OCI-LY7 (cell line): ENCODE measurements around the gene SDHD. TPM values are rescaled to one million over a fixed set of nuclear protein-coding genes. Genes with fewer than 3 reads are reported as not detected.

ENCODE experiments used
- BruUV-seq: library from RNA; stranded (reverse); fragments of 400-500 nt; replicated peaks from 2 replicates; lab custom pipeline; 2021; lab: Mats Ljungman, UMichigan
- CTCF ChIA-PET: fragments of 300-600 bp; sonication (Branson Sonifier 250); formaldehyde crosslinking; loops from one replicate; lab custom pipeline; 2022; ENCODE audit warnings: antibody characterized with exemption; ENCODE audit not compliant: unreplicated experiment; lab: Charles Lee
- POLR2A ChIA-PET: fragments of 300-600 bp; sonication (Branson Sonifier 250); formaldehyde crosslinking; loops from one replicate; lab custom pipeline; 2022; ENCODE audit warnings: antibody characterized with exemption; lab: Charles Lee
- DNase-seq: peaks from one replicate; pipeline ENCODE4 v3.0.0-alpha.2; 2015; ENCODE audit warnings: low spot score
- H2AFZ ChIP-seq: fragments of 200-600 bp; sonication (generic), shearing (Covaris generic); 2 replicates; pipeline ENCODE4 v1.6.1; 2014; ENCODE audit warnings: mild to moderate bottlenecking, antibody characterized with exemption, low read length, moderate library complexity
- H3K27ac ChIP-seq: fragments of 200-600 bp; sonication (generic); 2 replicates; pipeline ENCODE4 v1.5.1; 2014; ENCODE audit warnings: mixed run types, low read depth, mild to moderate bottlenecking, moderate library complexity, low read length, inconsistent platforms; ENCODE audit not compliant: poor library complexity, severe bottlenecking
- H3K36me3 ChIP-seq: fragments of 200-600 bp; sonication (generic); 2 replicates; pipeline ENCODE4 v1.6.1; 2014; ENCODE audit warnings: mild to moderate bottlenecking, antibody characterized with exemption, low read length, moderate library complexity, mixed read lengths; ENCODE audit not compliant: insufficient read depth
- H3K4me1 ChIP-seq: fragments of 200-600 bp; sonication (generic); 2 replicates; pipeline ENCODE4 v1.5.1; 2014; ENCODE audit warnings: mild to moderate bottlenecking, low read length; ENCODE audit not compliant: insufficient read depth, poor library complexity, severe bottlenecking
- H3K4me2 ChIP-seq: fragments of 200-600 bp; sonication (generic); 2 replicates; pipeline ENCODE4 v1.6.1; 2014; ENCODE audit warnings: mild to moderate bottlenecking, low read length
- H3K4me3 ChIP-seq: fragments of 200-600 bp; sonication (generic); 2 replicates; pipeline ENCODE4 v1.5.1; 2014; ENCODE audit warnings: mild to moderate bottlenecking, low read depth, low read length; ENCODE audit not compliant: poor library complexity, severe bottlenecking
- H3K79me2 ChIP-seq: fragments of 200-600 bp; sonication (generic); 2 replicates; pipeline ENCODE4 v1.6.1; 2016; ENCODE audit warnings: low read depth, mild to moderate bottlenecking, low read length, moderate library complexity, mixed read lengths; ENCODE audit not compliant: insufficient read depth
- H3K9me2 ChIP-seq: fragments of 200-600 bp; sonication (generic); 2 replicates; pipeline ENCODE4 v1.6.1; 2016; ENCODE audit warnings: mild to moderate bottlenecking, low read length, mixed read lengths; ENCODE audit not compliant: insufficient read depth
- H3K9me3 ChIP-seq: fragments of 200-600 bp; sonication (generic); 2 replicates; pipeline ENCODE4 v1.6.1; 2014; ENCODE audit warnings: mild to moderate bottlenecking, mixed run types, low read length, mixed read lengths
- H4K20me1 ChIP-seq: fragments of 200-600 bp; sonication (generic); 2 replicates; pipeline ENCODE4 v1.6.1; 2014; ENCODE audit warnings: mild to moderate bottlenecking, antibody characterized with exemption, low read length, moderate library complexity, mixed read lengths; ENCODE audit not compliant: insufficient read depth
- EZH2phosphoT487 ChIP-seq: fragments of 200-600 bp; sonication (generic); IDR thresholded peaks from 2 replicates; pipeline ENCODE4 v1.6.1; 2018; ENCODE audit warnings: low read depth, borderline replicate concordance, mild to moderate bottlenecking, mixed run types, antibody characterized with exemption, low read length, moderate library complexity, mixed read lengths
- intact Hi-C: fragments of 100-400 bp; cut with micrococcal nuclease; formaldehyde crosslinking; loops from one replicate; pipeline ENCODE4 v1.10.0; 2022; ENCODE audit not compliant: unreplicated experiment
- total RNA-seq, 2 experiments: library from RNA; depleted of rRNA in 1 of 2; stranded (reverse); fragments of >200 nt in 1 of 2; shearing (Covaris generic) in 1 of 2; gene quantifications; 2 replicates each; pipeline ENCODE4 v1.2.3, GENCODE V29; 2014 to 2022
- TF ChIP-seq, protein P1 (sequence below): fragments of 200-600 bp; sonication (generic); conservative IDR thresholded peaks from 2 replicates; pipeline ENCODE4 v1.5.1; 2014; ENCODE audit warnings: mild to moderate bottlenecking, antibody characterized with exemption, low read length, moderate library complexity, mixed read lengths

The SDHD gene
- total RNA-seq, 2 experiments from 2014 or later, result 58.8 to 77.1 TPM

GRCh38 chr11:112096194-112096593 lies 9.5 kb downstream of the SDHD start:
- ChIA-PET POLR2A (interaction anchor here (1.0 to 1.6 kb wide), 4 partner anchors 8 to 9 kb away, joined by 3 to 6 read pairs (median 4); partner anchors contain the start of genes SDHD and TIMM8B), CTCF (no interaction called here)
- Histone ChIP-seq H3K9me2 (no peaks in the 10 kb centered on the region), H3K9me3 (no peaks in the 10 kb centered on the region), H3K4me2 (no peak overlapping the region), H3K27ac (no peak overlapping the region), H3K79me2 (no peaks in the 10 kb centered on the region), H2AFZ (no peak overlapping the region), H3K4me3 (no peak overlapping the region), H3K4me1 (no peaks in the 10 kb centered on the region), H3K36me3 (peaks cover 61% of the 10 kb centered on the region), H4K20me1 (no peaks in the 10 kb centered on the region)
- intact Hi-C loops, result no loop called here
- BruUV-seq, result no TSS peak
- DNase-seq, result no peak
- TF ChIP-seq EZH2phosphoT487, result no peak
- TF ChIP-seq, protein P1, sequence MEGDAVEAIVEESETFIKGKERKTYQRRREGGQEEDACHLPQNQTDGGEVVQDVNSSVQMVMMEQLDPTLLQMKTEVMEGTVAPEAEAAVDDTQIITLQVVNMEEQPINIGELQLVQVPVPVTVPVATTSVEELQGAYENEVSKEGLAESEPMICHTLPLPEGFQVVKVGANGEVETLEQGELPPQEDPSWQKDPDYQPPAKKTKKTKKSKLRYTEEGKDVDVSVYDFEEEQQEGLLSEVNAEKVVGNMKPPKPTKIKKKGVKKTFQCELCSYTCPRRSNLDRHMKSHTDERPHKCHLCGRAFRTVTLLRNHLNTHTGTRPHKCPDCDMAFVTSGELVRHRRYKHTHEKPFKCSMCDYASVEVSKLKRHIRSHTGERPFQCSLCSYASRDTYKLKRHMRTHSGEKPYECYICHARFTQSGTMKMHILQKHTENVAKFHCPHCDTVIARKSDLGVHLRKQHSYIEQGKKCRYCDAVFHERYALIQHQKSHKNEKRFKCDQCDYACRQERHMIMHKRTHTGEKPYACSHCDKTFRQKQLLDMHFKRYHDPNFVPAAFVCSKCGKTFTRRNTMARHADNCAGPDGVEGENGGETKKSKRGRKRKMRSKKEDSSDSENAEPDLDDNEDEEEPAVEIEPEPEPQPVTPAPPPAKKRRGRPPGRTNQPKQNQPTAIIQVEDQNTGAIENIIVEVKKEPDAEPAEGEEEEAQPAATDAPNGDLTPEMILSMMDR, result no peak

DNA sequence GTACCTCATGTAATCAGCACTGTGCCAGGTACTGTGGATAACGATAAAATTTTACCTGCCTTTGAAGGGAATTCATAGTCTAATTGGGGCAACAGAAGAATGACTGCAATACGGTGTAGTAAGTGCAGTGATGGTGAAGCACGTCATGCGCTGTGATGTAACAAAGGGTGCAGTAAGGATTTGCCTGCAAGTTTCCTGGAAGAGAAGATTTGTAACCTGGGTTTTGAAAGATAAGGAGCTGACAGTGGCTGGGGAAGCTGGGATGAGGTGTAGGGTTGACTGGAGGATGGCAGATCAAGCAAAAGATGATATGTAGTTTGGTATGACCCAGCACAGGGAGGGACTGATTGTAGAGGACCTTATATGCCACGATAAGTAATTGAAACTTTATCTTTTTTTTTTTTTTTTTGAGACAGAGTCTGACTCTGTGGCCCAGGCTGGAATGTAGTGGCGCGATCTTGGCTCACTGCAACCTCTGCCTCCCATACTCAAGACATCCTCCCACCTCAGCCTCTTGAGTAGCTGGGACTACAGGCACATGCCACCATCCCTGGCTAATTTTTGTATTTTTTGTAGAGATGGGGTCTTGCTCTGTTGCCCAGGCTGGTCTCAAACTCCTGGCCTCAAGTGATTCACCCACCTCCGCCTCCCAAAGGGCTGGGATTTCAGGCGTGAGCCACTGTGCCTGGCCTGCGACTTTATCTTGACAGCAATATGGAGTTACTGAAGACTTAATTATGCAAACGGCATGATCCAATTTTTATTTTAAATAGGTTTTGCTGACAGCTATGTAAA lies 11.3 kb downstream of the SDHD start:
- H3K9me3 ChIP-seq, result no peaks in the 10 kb centered on the region
- intact Hi-C loops, result no loop called here
- ChIA-PET POLR2A (interaction anchor here (0.6 to 1.3 kb wide), 5 partner anchors 7 to 1115 kb away, joined by 3 to 7 read pairs (median 3); partner anchors contain the start of genes SDHD and TIMM8B), CTCF (no interaction called here)
- H3K36me3 ChIP-seq, result peaks cover 43% of the 10 kb centered on the region
- H3K4me2 ChIP-seq, result no peak overlapping the region
- H3K4me1 ChIP-seq, result no peaks in the 10 kb centered on the region
- no TSS peak for BruUV-seq
- TF ChIP-seq, protein P1, result no peak
- no peak for TF ChIP-seq EZH2phosphoT487
- no peak for DNase-seq
- H2AFZ ChIP-seq, result no peak overlapping the region
- no peaks in the 10 kb centered on the region for H3K9me2 ChIP-seq
- no peak overlapping the region for H3K4me3 ChIP-seq
- no peaks in the 10 kb centered on the region for H4K20me1 ChIP-seq
- no peaks in the 10 kb centered on the region for H3K79me2 ChIP-seq
- H3K27ac ChIP-seq, result no peak overlapping the region

DNA sequence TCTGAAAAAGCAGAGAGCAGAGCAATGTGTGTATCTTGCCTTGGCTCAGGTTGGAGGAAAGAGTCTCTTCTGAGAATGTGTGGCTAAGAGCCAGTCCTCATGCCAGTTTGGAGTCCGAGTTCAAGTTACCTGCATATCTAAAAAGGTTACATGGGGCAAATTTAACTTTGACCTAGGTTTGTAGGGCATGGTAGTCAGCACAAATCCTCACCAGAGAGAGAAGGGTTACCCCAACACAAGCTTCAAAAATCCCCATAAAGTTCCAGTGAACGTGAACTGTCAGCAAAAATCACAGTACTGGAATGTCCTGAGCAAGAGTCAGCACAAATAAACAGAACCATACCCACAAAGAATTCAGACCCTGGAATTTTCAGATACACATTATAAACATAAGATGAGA lies 13.8 kb downstream of the SDHD start:
- Histone ChIP-seq H3K79me2 (no peaks in the 10 kb centered on the region), H3K9me3 (no peaks in the 10 kb centered on the region), H3K9me2 (no peaks in the 10 kb centered on the region), H4K20me1 (no peaks in the 10 kb centered on the region), H3K4me3 (no peak overlapping the region), H3K27ac (no peak overlapping the region), H3K4me1 (no peaks in the 10 kb centered on the region), H3K36me3 (peaks cover 23% of the 10 kb centered on the region), H3K4me2 (no peak overlapping the region), H2AFZ (no peak overlapping the region)
- intact Hi-C loops, result no loop called here
- TF ChIP-seq, protein P1, result no peak
- no peak for TF ChIP-seq EZH2phosphoT487
- DNase-seq, result no peak
- BruUV-seq, result no TSS peak
- ChIA-PET POLR2A (no interaction called here), CTCF (no interaction called here)
